ENCODE measurements around the gene LTBP1.

LTBP1 gene

DNA sequence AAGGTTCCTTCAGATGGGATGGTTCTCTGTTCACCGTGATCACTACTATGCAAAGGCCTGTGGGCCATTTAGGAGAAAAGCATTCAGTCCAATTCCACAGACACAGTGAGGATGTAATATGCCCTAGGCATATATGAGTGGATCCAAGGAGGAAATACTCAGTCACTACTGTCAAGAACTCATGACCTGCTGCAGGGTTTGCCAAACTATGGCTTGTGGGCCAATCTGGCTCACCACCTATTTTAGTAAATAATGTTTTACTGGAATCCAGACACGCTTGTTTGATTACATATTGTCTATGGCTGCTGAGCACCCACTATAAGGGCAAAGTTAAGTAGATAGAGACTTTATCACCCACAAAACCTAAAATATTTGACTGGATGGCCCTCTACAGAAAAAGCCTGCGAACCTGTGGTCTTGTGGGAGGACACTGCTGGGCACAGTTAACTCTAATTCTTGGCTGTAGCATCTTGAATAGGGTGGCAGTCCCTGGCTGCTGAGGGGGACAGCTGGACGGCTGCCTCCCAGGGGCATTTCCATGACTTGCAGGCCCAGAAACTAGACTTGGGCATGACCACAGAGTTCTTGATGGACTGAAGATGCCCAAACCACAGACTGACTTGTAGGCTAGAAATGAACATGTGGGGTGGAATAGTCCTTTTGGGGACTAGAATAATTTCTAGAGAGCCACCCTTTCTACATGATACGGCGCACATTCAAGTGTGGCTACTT, 20.6 kb upstream of the LTBP1 start:
- Histone ChIP-seq H3K36me3 (no peaks in the 10 kb centered on the region), H3K27me3 (peaks cover 0 to 2% of the 10 kb centered on the region in 2 donors), H3K4me3 (no peak overlapping the region), H3K4me1 (no peaks in the 10 kb centered on the region), H3K9me3 (no peaks in the 10 kb centered on the region), H3K27ac (no peak overlapping the region)
- intact Hi-C loops (cut with DNase I; ENCODE audit: low total_unique reads) = no loop called here
- no peak for DNase-seq
- TF ChIP-seq, protein P1, sequence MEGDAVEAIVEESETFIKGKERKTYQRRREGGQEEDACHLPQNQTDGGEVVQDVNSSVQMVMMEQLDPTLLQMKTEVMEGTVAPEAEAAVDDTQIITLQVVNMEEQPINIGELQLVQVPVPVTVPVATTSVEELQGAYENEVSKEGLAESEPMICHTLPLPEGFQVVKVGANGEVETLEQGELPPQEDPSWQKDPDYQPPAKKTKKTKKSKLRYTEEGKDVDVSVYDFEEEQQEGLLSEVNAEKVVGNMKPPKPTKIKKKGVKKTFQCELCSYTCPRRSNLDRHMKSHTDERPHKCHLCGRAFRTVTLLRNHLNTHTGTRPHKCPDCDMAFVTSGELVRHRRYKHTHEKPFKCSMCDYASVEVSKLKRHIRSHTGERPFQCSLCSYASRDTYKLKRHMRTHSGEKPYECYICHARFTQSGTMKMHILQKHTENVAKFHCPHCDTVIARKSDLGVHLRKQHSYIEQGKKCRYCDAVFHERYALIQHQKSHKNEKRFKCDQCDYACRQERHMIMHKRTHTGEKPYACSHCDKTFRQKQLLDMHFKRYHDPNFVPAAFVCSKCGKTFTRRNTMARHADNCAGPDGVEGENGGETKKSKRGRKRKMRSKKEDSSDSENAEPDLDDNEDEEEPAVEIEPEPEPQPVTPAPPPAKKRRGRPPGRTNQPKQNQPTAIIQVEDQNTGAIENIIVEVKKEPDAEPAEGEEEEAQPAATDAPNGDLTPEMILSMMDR (IDR thresholded peaks at IDR 0.05) = no peak

DNA sequence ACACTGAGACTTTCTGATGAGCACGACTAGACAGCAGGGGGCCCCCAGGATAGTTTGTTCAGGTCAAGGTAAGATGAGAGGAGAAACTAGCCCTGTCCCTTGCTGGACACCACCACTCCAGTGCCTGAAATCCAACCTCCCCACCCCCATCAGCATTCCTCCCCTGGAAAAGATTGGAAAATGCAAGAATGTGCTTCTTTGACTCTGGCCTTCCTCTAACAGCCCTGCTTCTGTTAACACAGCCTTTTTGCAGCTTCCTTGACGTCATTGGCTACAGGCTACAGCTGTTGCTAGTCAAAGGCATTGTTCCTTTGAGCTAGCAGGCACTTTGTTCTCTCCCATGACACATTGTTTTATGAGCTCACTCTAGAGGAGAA, 20.1 kb upstream of the LTBP1 start:
- no peaks in the 10 kb centered on the region for H3K36me3 ChIP-seq
- H3K9me3 ChIP-seq = no peaks in the 10 kb centered on the region
- peaks cover 0 to 3% (median 0%) of the 10 kb centered on the region in 4 donors for H3K4me1 ChIP-seq
- no peak overlapping the region for H3K27ac ChIP-seq
- intact Hi-C loops (cut with DNase I; ENCODE audit: low total_unique reads) = no loop called here
- TF ChIP-seq, protein P1 (IDR thresholded peaks at IDR 0.05) = no peak
- H3K27me3 ChIP-seq = peaks cover 0 to 2% of the 10 kb centered on the region in 2 donors
- H3K4me3 ChIP-seq = no peak overlapping the region
- no peak for DNase-seq

DNA sequence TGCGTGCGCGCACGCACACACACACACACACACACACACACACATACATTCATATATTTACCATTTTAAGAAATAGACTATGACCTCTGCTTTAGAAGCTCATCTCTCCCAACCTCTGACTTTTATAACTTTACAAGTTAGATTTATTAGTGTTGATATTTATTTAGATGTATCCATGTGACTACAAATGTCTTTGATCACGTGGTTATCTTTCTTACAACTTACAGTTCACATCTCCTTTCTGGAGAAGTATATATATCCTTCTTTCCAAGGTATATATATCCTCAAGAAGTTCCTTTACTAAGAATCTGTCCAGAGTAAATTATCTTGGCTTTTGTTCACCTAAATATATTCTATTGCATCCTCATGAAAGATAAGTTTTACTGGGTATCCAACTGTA, 16.3 kb upstream of the LTBP1 start:
- TF ChIP-seq, protein P1 (IDR thresholded peaks at IDR 0.05) = no peak
- intact Hi-C loops (cut with DNase I; ENCODE audit: low total_unique reads) = no loop called here
- H3K4me3 ChIP-seq = no peak overlapping the region
- H3K27me3 ChIP-seq = no peaks in the 10 kb centered on the region
- H3K4me1 ChIP-seq = peaks cover 0 to 8% (median 0%) of the 10 kb centered on the region in 4 donors
- H3K36me3 ChIP-seq = no peaks in the 10 kb centered on the region
- DNase-seq = no peak
- H3K9me3 ChIP-seq = no peaks in the 10 kb centered on the region
- no peak overlapping the region for H3K27ac ChIP-seq

DNA sequence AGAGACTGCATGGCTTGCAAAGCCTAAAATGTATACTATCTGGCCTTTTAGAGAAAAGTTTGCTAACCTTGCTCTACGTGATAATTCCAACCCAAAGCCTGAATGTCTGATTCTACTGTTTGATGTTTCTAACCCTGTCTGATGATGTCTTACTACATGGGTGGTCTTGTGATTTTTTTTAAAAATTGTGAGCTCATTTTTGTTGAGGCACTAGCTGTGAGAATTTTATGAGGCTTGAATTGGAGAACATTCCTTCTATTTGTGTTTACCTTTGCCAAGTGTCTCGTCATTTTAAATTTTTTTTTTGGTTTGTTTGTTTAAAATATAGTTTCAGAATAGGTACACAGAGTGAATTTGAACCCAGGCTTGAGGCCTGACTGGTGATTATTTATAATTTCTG, 15.2 kb upstream of the LTBP1 start:
- DNase-seq = no peak
- H3K9me3 ChIP-seq = no peaks in the 10 kb centered on the region
- TF ChIP-seq, protein P1 (IDR thresholded peaks at IDR 0.05) = no peak
- H3K27ac ChIP-seq = no peak overlapping the region
- intact Hi-C loops (cut with DNase I; ENCODE audit: low total_unique reads) = no loop called here
- no peak overlapping the region for H3K4me3 ChIP-seq
- H3K36me3 ChIP-seq = no peaks in the 10 kb centered on the region
- H3K27me3 ChIP-seq = no peaks in the 10 kb centered on the region
- peaks cover 0 to 8% (median 0%) of the 10 kb centered on the region in 4 donors for H3K4me1 ChIP-seq

DNA sequence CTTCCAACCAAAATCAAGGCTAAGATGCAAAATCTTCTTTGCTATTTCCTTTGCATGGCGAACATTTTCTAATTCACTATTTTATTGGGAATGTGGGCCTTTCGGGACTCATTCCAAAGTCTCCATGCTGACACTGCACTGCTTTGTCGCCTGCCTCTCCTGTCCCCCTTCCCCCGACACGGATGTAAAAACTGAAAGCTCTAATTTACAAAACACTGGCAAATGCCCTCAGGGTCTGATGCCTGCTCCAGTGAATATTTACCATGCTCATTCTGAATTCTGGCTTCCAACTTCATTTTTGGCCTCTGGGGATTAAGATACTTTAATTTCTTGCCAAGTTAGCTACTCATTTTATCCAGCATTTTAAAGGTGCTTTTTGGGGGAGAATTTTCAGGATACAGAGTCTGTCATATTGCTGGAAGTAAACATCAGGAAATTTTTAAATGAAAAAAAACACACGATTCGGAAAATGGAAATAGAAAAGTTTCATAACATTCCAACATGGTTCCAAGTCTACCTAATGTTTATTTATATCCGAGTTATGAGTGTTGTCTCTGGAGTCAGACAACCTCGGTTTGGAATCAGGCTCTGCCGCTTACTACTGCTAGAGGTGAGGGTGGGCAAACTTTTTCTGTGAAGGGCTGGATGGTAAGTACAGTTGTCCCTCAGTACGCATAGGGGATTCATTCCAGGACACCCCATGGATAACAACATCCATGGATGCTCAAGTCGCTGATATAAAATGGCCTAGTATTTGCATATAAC, 14.6 kb upstream of the LTBP1 start:
- Histone ChIP-seq H3K4me1 (peaks cover 0 to 8% (median 0%) of the 10 kb centered on the region in 4 donors), H3K27me3 (no peaks in the 10 kb centered on the region), H3K27ac (no peak overlapping the region), H3K9me3 (no peaks in the 10 kb centered on the region), H3K36me3 (no peaks in the 10 kb centered on the region), H3K4me3 (no peak overlapping the region)
- no peak for DNase-seq
- intact Hi-C loops (cut with DNase I; ENCODE audit: low total_unique reads) = no loop called here
- TF ChIP-seq, protein P1 (IDR thresholded peaks at IDR 0.05) = no peak
